HepG2 (cell line): Measurements from ENCODE around the gene NUDT2. TPM values are rescaled to one million over a fixed set of nuclear protein-coding genes. Genes with fewer than 3 reads are reported as not detected.
A peak's percentile ranks its signal among the peaks of the same experiment; 100 is the strongest.

Experiments
- CCDC6 ChIP-seq: sonication (generic); formaldehyde crosslinking; IDR thresholded peaks from 2 replicates; pipeline ENCODE4 v1.8.1; 2022; ENCODE audit warnings: mild to moderate bottlenecking, missing genetic modification reagents, moderate library complexity
- FOXA1 ChIP-seq, 2 experiments: fragments of 450-650 bp in 1 of 2; sonication (generic) in 1 of 2; formaldehyde crosslinking in 1 of 2; IDR thresholded peaks; 2 replicates each; pipeline versions ENCODE4 v1.4.0 to v1.6.1; 2016 to 2020; ENCODE audit warnings: missing genetic modification reagents in 1 of 2
- HMGA1 ChIP-seq: sonication (generic); formaldehyde crosslinking; conservative IDR thresholded peaks from 2 replicates; pipeline ENCODE4 v1.4.0; 2020; ENCODE audit warnings: missing genetic modification reagents
- HMGXB3 ChIP-seq: sonication (generic); formaldehyde crosslinking; IDR thresholded peaks from 2 replicates; pipeline ENCODE4 v1.4.0; 2020; ENCODE audit warnings: missing genetic modification reagents, borderline replicate concordance
- MED13 ChIP-seq: sonication (generic); formaldehyde crosslinking; IDR thresholded peaks from 2 replicates; pipeline ENCODE4 v1.5.0; 2020; ENCODE audit warnings: missing genetic modification reagents
- NBN ChIP-seq: fragments of 450-650 bp; conservative IDR thresholded peaks from 2 replicates; pipeline ENCODE4 v1.6.1; 2017
- NFYC ChIP-seq: IDR thresholded peaks from 2 replicates; pipeline ENCODE4 v1.6.1; 2016; ENCODE audit warnings: missing genetic modification reagents, missing compliant biosample characterization
- PHF21A ChIP-seq: sonication (generic); formaldehyde crosslinking; IDR thresholded peaks from 2 replicates; pipeline ENCODE4 v1.5.0; 2020; ENCODE audit warnings: mild to moderate bottlenecking, missing genetic modification reagents
- SRSF1 ChIP-seq: fragments of 200-400 bp; formaldehyde crosslinking; optimal IDR thresholded peaks from 2 replicates; pipeline ENCODE3; 2017; ENCODE audit warnings: mild to moderate bottlenecking, low read depth, low read length, moderate library complexity
- TBL1XR1 ChIP-seq: fragments of 150-350 bp; IDR thresholded peaks from 2 replicates; pipeline ENCODE4 v1.6.1; 2014; ENCODE audit warnings: borderline replicate concordance, low read length; ENCODE audit not compliant: partially characterized antibody
- TCF7L2 ChIP-seq: IDR thresholded peaks from 2 replicates; pipeline ENCODE4 v1.6.1; 2011; ENCODE audit warnings: mild to moderate bottlenecking, low read depth, low read length, moderate library complexity
- TFAP4 ChIP-seq: sonication (generic); IDR thresholded peaks from 2 replicates; pipeline ENCODE4 v1.6.1; 2016; ENCODE audit warnings: low read depth, borderline replicate concordance
- ZKSCAN5 ChIP-seq: sonication (generic); formaldehyde crosslinking; IDR thresholded peaks from 2 replicates; pipeline ENCODE4 v1.5.1; 2020; ENCODE audit warnings: mild to moderate bottlenecking, missing genetic modification reagents
- ZNF773 ChIP-seq: sonication (generic); formaldehyde crosslinking; IDR thresholded peaks from 2 replicates; pipeline ENCODE4 v1.4.0; 2020; ENCODE audit warnings: missing genetic modification reagents, borderline replicate concordance
- polyA plus RNA-seq, 8 experiments: library from polyadenylated mRNA; depleted of rRNA in 3 of 8; stranded (reverse) in 7 of 8; unstranded in 1 of 8; fragments of >200 nt; fragmentation: Illumina TruSeq in 4 of 8; extraction: Trizol in 4 of 8; gene quantifications; 2 replicates each; pipeline versions ENCODE4 v1.2.1 to v1.2.3, GENCODE V29; 2011 to 2016; ENCODE audit warnings: low read depth in 4 of 8, missing spikeins in 1 of 8, mixed read lengths in 1 of 8; ENCODE audit not compliant: insufficient read depth in 1 of 8
- total RNA-seq, 5 experiments: library from RNA; depleted of rRNA; stranded (reverse); fragments of >200 nt; fragmentation: Illumina TruSeq; extraction: Trizol; gene quantifications; 2 replicates each; pipeline ENCODE4 v1.2.3, GENCODE V29; 2016; ENCODE audit warnings: low read depth in 1 of 5
- TF ChIP-seq, protein P1 (sequence below): sonication (generic); formaldehyde crosslinking; IDR thresholded peaks from 2 replicates; pipeline ENCODE4 v1.8.0; 2022; ENCODE audit warnings: missing genetic modification reagents, mild to moderate bottlenecking, inconsistent platforms, borderline replicate concordance
- TF ChIP-seq, protein P2 (sequence below): sonication (generic); formaldehyde crosslinking; IDR thresholded peaks from 2 replicates; pipeline ENCODE4 v1.4.0; 2020; ENCODE audit warnings: missing genetic modification reagents
- TF ChIP-seq, protein P3 (sequence below): IDR thresholded peaks from 2 replicates; pipeline ENCODE4 v1.6.1; 2018; ENCODE audit warnings: missing genetic modification reagents, mild to moderate bottlenecking, missing compliant biosample characterization

Gene NUDT2
- total and polyA plus RNA-seq, 2 of the 13 experiments (the other 11 are each of a cell fraction or from before 2014, with no cell fraction given): 19.9 to 24.6 TPM

DNA sequence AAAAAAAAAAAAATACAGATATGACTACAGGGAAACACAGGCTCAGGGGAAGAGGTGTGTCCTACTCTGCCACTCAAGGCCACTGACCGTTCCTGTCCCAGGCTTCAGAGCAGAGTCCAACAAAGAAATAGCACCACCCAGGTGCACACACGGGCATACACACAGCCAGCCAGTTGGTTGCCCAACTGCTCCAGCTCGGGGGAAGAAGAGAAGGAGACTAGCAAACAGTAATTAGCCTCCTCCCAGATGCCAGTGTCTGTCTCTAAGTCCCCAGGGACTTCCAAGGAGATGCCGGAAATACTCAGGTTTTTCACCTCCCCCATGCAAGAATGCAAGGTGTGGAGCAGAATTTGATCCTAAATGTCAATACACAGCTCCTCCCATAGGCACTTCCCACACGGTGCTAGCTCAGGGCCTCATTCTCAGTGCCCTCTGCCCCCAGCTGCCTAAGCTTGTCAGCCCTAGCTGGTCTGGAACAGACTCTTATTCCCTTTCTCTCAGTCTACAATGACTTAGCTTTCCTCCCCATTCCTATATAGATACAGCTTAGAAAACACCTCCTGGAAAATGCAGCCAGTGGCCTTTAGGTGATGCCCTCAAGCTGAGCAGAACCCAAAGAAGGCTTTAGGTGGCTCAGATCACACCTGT is 45.7 kb downstream of the NUDT2 start (continued):
- TF ChIP-seq HMGXB3 (CRISPR knock-in tag): no peak
- no peak for TF ChIP-seq ZKSCAN5 (CRISPR knock-in tag)
- no peak for TF ChIP-seq NFYC (CRISPR knock-in tag)
- peak; percentile 88 for TF ChIP-seq PHF21A
- TF ChIP-seq TFAP4: peak; percentile 59; the same call in 1 of the 2 replicates
- no peak for TF ChIP-seq TCF7L2
- TF ChIP-seq SRSF1: no peak
- TF ChIP-seq, protein P1, sequence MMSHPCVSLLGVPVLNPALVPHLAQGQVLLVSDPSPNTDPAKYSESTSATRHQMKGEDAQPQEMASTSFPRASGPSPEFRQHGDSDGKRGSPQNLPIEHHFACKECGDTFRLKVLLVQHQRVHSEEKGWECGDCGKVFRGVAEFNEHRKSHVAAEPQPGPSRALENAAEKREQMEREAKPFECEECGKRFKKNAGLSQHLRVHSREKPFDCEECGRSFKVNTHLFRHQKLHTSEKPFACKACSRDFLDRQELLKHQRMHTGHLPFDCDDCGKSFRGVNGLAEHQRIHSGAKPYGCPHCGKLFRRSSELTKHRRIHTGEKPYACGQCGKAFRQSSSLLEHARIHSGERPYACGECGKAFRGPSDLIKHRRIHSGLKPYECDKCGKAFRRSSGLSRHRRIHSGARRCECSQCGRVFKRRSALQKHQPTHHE (CRISPR knock-in tag): no peak
- TF ChIP-seq FOXA1 (IDR thresholded peaks at IDR 0.05): no peak
- no peak; the same call in 1 of the 2 replicates for TF ChIP-seq FOXA1 (CRISPR knock-in tag; IDR thresholded peaks at IDR 0.05)
- TF ChIP-seq MED13: no peak
- no peak for TF ChIP-seq CCDC6 (CRISPR knock-in tag)
- TF ChIP-seq TBL1XR1: no peak
- TF ChIP-seq, protein P2, sequence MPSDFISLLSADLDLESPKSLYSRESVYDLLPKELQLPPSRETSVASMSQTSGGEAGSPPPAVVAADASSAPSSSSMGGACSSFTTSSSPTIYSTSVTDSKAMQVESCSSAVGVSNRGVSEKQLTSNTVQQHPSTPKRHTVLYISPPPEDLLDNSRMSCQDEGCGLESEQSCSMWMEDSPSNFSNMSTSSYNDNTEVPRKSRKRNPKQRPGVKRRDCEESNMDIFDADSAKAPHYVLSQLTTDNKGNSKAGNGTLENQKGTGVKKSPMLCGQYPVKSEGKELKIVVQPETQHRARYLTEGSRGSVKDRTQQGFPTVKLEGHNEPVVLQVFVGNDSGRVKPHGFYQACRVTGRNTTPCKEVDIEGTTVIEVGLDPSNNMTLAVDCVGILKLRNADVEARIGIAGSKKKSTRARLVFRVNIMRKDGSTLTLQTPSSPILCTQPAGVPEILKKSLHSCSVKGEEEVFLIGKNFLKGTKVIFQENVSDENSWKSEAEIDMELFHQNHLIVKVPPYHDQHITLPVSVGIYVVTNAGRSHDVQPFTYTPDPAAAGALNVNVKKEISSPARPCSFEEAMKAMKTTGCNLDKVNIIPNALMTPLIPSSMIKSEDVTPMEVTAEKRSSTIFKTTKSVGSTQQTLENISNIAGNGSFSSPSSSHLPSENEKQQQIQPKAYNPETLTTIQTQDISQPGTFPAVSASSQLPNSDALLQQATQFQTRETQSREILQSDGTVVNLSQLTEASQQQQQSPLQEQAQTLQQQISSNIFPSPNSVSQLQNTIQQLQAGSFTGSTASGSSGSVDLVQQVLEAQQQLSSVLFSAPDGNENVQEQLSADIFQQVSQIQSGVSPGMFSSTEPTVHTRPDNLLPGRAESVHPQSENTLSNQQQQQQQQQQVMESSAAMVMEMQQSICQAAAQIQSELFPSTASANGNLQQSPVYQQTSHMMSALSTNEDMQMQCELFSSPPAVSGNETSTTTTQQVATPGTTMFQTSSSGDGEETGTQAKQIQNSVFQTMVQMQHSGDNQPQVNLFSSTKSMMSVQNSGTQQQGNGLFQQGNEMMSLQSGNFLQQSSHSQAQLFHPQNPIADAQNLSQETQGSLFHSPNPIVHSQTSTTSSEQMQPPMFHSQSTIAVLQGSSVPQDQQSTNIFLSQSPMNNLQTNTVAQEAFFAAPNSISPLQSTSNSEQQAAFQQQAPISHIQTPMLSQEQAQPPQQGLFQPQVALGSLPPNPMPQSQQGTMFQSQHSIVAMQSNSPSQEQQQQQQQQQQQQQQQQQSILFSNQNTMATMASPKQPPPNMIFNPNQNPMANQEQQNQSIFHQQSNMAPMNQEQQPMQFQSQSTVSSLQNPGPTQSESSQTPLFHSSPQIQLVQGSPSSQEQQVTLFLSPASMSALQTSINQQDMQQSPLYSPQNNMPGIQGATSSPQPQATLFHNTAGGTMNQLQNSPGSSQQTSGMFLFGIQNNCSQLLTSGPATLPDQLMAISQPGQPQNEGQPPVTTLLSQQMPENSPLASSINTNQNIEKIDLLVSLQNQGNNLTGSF (CRISPR knock-in tag): no peak
- TF ChIP-seq, protein P3, sequence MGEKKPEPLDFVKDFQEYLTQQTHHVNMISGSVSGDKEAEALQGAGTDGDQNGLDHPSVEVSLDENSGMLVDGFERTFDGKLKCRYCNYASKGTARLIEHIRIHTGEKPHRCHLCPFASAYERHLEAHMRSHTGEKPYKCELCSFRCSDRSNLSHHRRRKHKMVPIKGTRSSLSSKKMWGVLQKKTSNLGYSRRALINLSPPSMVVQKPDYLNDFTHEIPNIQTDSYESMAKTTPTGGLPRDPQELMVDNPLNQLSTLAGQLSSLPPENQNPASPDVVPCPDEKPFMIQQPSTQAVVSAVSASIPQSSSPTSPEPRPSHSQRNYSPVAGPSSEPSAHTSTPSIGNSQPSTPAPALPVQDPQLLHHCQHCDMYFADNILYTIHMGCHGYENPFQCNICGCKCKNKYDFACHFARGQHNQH (CRISPR knock-in tag): no peak
- no peak for TF ChIP-seq ZNF773 (CRISPR knock-in tag)
- TF ChIP-seq NBN: no peak
- TF ChIP-seq HMGA1 (CRISPR knock-in tag): no peak
